Measurements from ENCODE around the gene SORCS1. TPM values are rescaled to one million over a fixed set of nuclear protein-coding genes. Genes with fewer than 3 reads are reported as not detected.

SORCS1 gene
- total and polyA plus RNA-seq, 2 donors from 2014 or later, result 0.76 to 2.4 TPM

DNA sequence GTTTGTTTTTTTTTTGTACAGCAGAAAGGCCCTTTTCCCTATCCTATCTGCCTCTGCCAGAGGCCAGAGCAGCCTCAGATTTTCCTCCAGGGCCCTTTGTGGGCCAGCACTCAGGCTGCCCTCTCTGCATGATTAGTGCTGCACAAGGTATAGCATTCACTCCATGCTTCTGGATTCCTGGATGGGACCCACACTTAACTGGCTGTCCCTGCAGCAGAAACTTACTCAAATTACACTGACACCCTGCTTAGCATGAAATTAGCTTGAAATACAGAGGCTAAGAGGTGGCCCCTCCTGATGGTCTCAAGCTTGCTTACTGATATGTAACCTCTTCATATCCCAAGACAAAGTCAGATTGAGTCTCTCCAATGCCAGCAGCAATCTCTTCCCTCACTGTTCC is 239.3 kb downstream of the SORCS1 start:
- Histone ChIP-seq H3K4me3 (ENCODE audit: low read length in 3 of 3) (no peak overlapping the region), H3K4me1 (ENCODE audit: control insufficient read depth in 2 of 3, insufficient read depth in 2 of 3, low read depth in 1 of 3, low read length in 3 of 3) (no peaks in the 10 kb centered on the region), H3K36me3 (ENCODE audit: control insufficient read depth in 2 of 3, insufficient read depth in 3 of 3, low read length in 3 of 3) (no peaks in the 10 kb centered on the region), H3K9me3 (ENCODE audit: control insufficient read depth in 2 of 3, insufficient read depth in 1 of 3, low read length in 3 of 3) (no peaks in the 10 kb centered on the region), H3K27me3 (ENCODE audit: control insufficient read depth, insufficient read depth, low read length) (no peaks in the 10 kb centered on the region), H3K9ac (ENCODE audit: low read length in 3 of 3) (no peak overlapping the region), H3K27ac (ENCODE audit: low read depth in 2 of 2, low read length in 2 of 2) (no peak overlapping the region)
- DNase-seq, result peak in 2 of 5 donors; percentile 15 to 21
- no peak for FAIRE-seq
- intact Hi-C loops (cut with DNase I), result no loop called here
- TF ChIP-seq, protein P1, sequence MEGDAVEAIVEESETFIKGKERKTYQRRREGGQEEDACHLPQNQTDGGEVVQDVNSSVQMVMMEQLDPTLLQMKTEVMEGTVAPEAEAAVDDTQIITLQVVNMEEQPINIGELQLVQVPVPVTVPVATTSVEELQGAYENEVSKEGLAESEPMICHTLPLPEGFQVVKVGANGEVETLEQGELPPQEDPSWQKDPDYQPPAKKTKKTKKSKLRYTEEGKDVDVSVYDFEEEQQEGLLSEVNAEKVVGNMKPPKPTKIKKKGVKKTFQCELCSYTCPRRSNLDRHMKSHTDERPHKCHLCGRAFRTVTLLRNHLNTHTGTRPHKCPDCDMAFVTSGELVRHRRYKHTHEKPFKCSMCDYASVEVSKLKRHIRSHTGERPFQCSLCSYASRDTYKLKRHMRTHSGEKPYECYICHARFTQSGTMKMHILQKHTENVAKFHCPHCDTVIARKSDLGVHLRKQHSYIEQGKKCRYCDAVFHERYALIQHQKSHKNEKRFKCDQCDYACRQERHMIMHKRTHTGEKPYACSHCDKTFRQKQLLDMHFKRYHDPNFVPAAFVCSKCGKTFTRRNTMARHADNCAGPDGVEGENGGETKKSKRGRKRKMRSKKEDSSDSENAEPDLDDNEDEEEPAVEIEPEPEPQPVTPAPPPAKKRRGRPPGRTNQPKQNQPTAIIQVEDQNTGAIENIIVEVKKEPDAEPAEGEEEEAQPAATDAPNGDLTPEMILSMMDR (IDR thresholded peaks at IDR 0.05; ENCODE audit: borderline replicate concordance, extremely low read depth, insufficient read depth), result no peak

DNA sequence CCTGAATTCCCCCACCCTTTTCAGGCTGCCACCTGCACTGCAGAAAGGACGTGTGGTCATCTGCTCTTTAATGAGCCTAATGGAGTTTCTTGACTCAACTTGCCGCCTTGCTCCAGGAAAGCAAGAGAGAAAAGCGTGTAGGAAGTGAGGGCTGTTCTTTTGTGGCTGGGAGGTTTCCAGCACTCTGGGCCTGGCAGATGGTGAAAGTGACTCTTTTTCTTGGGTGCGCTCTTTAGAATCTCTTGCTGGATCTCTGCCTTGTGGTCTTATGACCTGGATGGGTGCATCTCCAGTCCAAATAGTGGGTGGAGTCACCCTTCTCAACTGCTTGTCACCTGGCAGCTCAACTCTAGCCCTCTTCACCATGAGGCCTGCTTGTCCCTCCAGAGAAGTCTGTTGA is 244.0 kb downstream of the SORCS1 start:
- no peak for DNase-seq
- no peak for FAIRE-seq
- no peak overlapping the region for H3K27ac ChIP-seq (ENCODE audit: low read depth in 2 of 2, low read length in 2 of 2)
- no peak overlapping the region for H3K4me3 ChIP-seq (ENCODE audit: low read length in 3 of 3)
- H3K4me1 ChIP-seq (ENCODE audit: control insufficient read depth in 2 of 3, insufficient read depth in 2 of 3, low read depth in 1 of 3, low read length in 3 of 3), result no peaks in the 10 kb centered on the region
- intact Hi-C loops (cut with DNase I), result no loop called here
- no peak overlapping the region for H3K9ac ChIP-seq (ENCODE audit: low read length in 3 of 3)
- H3K36me3 ChIP-seq (ENCODE audit: control insufficient read depth in 2 of 3, insufficient read depth in 3 of 3, low read length in 3 of 3), result no peaks in the 10 kb centered on the region
- H3K9me3 ChIP-seq (ENCODE audit: control insufficient read depth in 2 of 3, insufficient read depth in 1 of 3, low read length in 3 of 3), result no peaks in the 10 kb centered on the region
- TF ChIP-seq, protein P1 (IDR thresholded peaks at IDR 0.05; ENCODE audit: borderline replicate concordance, extremely low read depth, insufficient read depth), result no peak
- H3K27me3 ChIP-seq (ENCODE audit: control insufficient read depth, insufficient read depth, low read length), result no peaks in the 10 kb centered on the region

DNA sequence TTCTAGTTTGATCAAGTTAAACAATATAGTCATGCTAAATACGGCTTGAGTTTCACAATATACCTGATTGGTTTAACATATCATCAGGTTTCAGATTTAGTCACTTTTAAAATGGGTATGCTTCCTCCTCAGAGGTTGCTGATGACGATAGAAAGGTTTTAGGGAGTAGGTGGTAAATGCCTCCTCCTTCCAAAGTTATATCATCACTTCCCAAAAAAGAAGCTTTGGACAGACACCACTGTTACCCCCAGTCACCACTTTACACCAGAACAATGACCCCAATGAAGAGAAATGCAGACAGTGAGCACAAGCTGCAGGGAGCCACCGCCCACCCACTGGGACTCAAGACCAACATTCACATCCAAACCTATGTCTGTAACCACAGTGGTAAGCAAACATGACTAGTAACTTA is 244.6 kb downstream of the SORCS1 start:
- FAIRE-seq, result no peak

More for the DNA sequence above, 244.6 kb downstream of the SORCS1 start:
- Histone ChIP-seq H3K4me1 (ENCODE audit: control insufficient read depth in 2 of 3, insufficient read depth in 2 of 3, low read depth in 1 of 3, low read length in 3 of 3) (no peaks in the 10 kb centered on the region), H3K4me3 (ENCODE audit: low read length in 3 of 3) (no peak overlapping the region), H3K27ac (ENCODE audit: low read depth in 2 of 2, low read length in 2 of 2) (no peak overlapping the region), H3K9ac (ENCODE audit: low read length in 3 of 3) (no peak overlapping the region), H3K36me3 (ENCODE audit: control insufficient read depth in 2 of 3, insufficient read depth in 3 of 3, low read length in 3 of 3) (no peaks in the 10 kb centered on the region), H3K27me3 (ENCODE audit: control insufficient read depth, insufficient read depth, low read length) (no peaks in the 10 kb centered on the region), H3K9me3 (ENCODE audit: control insufficient read depth in 2 of 3, insufficient read depth in 1 of 3, low read length in 3 of 3) (no peaks in the 10 kb centered on the region)
- no peak for DNase-seq
- intact Hi-C loops (cut with DNase I), result no loop called here
- TF ChIP-seq, protein P1 (IDR thresholded peaks at IDR 0.05; ENCODE audit: borderline replicate concordance, extremely low read depth, insufficient read depth), result no peak
